Activated CD4-positive, alpha-beta T cell treated with anti-CD3 and anti-CD28 coated beads, Interleukin-2, amount 50 U/mL, for 4 hours (primary cell): ENCODE measurements around the gene TOMM40.
"Not testable (repeated sequence)": the region's sequence is repeated elsewhere in the genome, so short reads cannot be mapped to it uniquely, and the experiment has no call there.

Experiments
- DNase-seq, 2 experiments: peaks; one replicate each; pipeline ENCODE4 v3.0.0-alpha.2; 2020

TOMM40 gene

DNA sequence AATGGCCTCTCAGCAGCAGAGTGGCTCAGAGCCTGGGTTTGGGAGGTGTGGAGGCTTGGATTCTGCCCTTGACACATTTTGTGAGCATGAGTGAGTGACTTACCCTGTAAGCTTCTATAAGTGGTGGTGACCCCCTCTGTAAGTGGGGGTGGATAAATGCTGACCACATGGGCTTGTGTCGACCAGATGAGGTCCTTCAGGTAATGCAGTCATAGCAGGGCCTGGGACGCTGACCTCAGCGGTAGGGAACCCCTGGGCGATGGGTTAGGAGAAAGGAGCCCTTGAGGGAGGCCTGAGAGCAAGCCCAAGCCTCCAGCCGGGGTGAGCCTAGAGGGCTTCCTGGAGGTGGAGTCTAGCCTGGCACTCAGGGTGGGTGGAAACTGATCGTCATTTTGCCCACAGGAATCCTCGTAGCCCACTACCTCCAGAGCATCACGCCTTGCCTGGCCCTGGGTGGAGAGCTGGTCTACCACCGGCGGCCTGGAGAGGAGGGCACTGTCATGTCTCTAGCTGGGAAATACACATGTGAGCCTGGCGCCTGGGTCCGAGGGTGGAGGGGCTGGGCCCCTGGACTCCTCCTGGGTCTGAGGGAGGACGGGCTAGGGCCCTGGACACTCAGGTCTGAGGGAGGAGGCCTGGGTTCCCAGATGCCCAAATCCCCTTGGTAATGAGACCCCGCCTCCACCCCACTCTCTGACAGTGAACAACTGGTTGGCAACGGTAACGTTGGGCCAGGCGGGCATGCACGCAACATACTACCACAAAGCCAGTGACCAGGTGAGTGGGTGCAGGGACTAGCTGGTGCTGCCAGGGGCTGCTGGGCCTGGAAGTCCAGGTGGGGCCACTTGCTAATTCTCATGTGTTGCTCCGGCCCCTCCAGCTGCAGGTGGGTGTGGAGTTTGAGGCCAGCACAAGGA is 9.5 kb downstream of the TOMM40 start:
- DNase-seq = no peak

DNA sequence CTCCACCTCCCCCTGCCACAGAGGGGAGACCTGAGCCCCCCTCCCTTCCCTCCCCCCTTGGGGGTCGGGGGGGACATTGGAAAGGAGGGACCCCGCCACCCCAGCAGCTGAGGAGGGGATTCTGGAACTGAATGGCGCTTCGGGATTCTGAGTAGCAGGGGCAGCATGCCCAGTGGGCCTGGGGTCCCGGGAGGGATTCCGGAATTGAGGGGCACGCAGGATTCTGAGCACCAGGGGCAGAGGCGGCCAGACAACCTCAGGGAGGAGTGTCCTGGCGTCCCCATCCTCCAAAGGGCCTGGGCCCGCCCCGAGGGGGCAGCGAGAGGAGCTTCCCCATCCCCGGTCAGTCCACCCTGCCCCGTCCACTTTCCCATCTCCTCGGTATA is 12.2 kb downstream of the TOMM40 start:
- DNase-seq = no peak

DNA sequence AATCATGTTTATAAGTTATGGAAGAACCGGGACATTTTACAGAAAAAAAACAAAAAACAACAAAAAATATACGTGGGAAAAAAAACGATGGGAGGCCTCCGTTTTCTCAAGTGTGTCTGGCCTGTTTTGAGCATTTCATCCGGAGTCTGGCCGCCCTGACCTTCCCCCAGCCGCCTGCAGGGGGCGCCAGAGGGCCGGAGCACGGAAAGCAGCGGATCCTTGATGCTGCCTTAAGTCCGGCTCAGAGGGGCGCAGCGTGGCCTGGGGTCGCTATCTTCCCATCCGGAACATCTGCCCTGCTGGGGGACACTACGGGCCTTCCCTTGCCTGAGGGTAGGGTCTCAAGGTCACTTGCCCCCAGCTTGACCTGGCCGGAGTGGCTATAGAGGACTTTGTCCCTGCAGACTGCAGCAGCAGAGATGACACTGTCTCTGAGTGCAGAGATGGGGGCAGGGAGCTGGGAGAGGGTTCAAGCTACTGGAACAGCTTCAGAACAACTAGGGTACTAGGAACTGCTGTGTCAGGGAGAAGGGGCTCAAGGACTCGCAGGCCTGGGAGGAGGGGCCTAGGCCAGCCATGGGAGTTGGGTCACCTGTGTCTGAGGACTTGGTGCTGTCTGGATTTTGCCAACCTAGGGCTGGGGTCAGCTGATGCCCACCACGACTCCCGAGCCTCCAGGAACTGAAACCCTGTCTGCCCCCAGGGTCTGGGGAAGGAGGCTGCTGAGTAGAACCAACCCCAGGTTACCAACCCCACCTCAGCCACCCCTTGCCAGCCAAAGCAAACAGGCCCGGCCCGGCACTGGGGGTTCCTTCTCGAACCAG is 12.8 kb downstream of the TOMM40 start:
- peak; percentile 60 to 66 for DNase-seq

DNA sequence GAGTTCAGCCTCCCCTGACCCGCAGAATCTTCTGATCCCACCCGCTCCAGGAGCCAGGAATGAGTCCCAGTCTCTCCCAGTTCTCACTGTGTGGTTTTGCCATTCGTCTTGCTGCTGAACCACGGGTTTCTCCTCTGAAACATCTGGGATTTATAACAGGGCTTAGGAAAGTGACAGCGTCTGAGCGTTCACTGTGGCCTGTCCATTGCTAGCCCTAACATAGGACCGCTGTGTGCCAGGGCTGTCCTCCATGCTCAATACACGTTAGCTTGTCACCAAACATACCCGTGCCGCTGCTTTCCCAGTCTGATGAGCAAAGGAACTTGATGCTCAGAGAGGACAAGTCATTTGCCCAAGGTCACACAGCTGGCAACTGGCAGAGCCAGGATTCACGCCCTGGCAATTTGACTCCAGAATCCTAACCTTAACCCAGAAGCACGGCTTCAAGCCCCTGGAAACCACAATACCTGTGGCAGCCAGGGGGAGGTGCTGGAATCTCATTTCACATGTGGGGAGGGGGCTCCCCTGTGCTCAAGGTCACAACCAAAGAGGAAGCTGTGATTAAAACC is 13.5 kb downstream of the TOMM40 start:
- no peak for DNase-seq

DNA sequence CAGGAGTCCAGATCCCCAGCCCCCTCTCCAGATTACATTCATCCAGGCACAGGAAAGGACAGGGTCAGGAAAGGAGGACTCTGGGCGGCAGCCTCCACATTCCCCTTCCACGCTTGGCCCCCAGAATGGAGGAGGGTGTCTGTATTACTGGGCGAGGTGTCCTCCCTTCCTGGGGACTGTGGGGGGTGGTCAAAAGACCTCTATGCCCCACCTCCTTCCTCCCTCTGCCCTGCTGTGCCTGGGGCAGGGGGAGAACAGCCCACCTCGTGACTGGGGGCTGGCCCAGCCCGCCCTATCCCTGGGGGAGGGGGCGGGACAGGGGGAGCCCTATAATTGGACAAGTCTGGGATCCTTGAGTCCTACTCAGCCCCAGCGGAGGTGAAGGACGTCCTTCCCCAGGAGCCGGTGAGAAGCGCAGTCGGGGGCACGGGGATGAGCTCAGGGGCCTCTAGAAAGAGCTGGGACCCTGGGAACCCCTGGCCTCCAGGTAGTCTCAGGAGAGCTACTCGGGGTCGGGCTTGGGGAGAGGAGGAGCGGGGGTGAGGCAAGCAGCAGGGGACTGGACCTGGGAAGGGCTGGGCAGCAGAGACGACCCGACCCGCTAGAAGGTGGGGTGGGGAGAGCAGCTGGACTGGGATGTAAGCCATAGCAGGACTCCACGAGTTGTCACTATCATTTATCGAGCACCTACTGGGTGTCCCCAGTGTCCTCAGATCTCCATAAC is 14.5 kb downstream of the TOMM40 start, which contains the start of gene APOE:
Gene APOE (plus strand): TSS at position 360 of the 724 bp plus-strand sequence. CDS start 829 bp downstream, outside the sequence.
- no peak for DNase-seq

DNA sequence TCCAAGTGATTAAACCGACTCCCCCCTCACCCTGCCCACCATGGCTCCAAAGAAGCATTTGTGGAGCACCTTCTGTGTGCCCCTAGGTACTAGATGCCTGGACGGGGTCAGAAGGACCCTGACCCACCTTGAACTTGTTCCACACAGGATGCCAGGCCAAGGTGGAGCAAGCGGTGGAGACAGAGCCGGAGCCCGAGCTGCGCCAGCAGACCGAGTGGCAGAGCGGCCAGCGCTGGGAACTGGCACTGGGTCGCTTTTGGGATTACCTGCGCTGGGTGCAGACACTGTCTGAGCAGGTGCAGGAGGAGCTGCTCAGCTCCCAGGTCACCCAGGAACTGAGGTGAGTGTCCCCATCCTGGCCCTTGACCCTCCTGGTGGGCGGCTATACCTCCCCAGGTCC is 16.6 kb downstream of the TOMM40 start:
- DNase-seq = no peak

DNA sequence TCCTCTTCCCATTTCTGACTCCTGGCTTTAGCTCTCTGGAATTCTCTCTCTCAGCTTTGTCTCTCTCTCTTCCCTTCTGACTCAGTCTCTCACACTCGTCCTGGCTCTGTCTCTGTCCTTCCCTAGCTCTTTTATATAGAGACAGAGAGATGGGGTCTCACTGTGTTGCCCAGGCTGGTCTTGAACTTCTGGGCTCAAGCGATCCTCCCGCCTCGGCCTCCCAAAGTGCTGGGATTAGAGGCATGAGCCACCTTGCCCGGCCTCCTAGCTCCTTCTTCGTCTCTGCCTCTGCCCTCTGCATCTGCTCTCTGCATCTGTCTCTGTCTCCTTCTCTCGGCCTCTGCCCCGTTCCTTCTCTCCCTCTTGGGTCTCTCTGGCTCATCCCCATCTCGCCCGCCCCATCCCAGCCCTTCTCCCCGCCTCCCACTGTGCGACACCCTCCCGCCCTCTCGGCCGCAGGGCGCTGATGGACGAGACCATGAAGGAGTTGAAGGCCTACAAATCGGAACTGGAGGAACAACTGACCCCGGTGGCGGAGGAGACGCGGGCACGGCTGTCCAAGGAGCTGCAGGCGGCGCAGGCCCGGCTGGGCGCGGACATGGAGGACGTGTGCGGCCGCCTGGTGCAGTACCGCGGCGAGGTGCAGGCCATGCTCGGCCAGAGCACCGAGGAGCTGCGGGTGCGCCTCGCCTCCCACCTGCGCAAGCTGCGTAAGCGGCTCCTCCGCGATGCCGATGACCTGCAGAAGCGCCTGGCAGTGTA is 17.2 kb downstream of the TOMM40 start:
- no peak for DNase-seq

DNA sequence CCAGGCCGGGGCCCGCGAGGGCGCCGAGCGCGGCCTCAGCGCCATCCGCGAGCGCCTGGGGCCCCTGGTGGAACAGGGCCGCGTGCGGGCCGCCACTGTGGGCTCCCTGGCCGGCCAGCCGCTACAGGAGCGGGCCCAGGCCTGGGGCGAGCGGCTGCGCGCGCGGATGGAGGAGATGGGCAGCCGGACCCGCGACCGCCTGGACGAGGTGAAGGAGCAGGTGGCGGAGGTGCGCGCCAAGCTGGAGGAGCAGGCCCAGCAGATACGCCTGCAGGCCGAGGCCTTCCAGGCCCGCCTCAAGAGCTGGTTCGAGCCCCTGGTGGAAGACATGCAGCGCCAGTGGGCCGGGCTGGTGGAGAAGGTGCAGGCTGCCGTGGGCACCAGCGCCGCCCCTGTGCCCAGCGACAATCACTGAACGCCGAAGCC is 17.8 kb downstream of the TOMM40 start:
- DNase-seq = no peak

DNA sequence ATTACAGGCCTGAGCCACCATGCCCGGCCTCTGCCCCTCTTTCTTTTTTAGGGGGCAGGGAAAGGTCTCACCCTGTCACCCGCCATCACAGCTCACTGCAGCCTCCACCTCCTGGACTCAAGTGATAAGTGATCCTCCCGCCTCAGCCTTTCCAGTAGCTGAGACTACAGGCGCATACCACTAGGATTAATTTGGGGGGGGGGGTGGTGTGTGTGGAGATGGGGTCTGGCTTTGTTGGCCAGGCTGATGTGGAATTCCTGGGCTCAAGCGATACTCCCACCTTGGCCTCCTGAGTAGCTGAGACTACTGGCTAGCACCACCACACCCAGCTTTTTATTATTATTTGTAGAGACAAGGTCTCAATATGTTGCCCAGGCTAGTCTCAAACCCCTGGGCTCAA is 18.7 kb downstream of the TOMM40 start:
- no peak for DNase-seq

DNA sequence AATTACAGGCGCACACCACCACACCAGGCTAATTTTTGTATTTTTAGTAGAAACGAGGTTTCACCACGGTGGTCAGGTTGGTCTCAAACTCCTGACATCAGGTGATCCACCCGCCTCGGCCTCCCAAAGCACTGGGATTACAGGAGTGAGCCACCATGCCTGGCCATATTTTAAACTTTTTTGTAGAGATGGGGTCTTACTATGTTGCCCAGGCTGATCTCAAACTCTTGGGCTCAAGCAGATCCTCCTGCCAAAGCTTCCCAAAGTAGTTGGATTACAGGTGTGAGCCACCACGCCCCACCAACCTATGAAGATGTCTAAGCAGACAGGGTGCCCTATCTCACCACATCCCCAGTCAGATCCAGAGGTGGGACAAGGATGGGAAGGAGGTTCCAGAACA is 20.8 kb downstream of the TOMM40 start:
- not testable (repeated sequence) for DNase-seq

DNA sequence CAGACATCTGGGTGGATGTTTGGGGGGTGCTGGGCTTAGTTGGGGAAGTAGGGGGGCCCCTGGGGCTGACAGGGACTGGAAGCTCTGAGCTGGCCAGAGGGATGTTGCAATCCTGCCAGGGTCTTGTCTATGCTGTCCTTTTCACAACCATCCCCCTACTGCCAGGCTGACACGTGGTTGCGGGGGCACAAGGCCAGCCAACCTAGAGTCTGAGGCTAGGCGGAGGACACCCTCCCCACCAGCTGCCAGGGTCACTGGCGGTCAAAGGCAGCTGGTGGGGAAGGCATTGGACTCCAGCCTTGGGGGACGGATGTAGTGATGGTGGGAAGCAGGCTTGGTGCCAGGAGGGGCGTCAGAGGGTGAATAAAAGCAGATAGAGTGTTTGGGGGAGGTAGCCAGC is 21.8 kb downstream of the TOMM40 start:
- no peak for DNase-seq

DNA sequence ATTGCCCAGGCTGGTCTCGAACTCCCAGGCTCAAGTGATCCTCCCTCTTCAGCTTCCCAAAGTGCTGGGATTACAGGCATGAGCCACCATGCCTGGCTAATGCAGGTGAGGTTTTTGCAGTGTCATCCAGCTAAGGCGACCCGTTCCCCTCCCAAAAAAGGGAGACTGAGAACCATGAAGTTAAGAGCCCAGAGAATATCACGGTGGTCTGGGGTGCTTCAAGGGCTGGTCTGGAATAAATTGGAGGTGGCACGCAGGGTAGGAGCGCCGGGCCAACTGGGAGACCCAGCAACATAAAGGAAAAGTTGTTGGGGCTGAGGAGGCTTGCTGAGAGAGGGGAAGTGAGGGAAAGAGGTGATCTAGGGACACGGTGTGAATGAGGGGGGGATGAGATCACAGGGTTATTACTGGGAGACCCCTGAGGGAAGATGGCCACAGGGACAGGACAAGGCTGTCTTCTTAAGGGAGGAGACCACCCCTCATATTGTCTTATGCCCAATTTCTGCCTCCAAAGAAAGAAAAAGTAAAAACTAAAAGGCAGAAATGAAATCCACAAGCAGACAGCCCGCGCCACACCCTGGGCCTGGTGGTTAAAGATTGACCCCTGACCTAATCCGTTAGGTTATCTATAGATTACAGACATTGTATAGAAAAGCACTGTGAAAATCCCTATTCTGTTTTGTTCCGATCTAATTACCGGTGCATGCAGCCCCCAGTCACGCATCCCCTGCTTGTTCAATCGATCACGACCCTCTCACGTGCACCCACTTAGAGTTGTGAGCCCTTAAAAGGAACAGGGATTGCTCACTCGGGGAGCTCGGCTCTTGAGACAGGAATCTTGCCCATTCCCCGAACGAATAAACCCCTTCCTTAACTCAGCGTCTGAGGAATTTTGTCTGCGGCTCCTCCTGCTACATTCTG is 22.7 kb downstream of the TOMM40 start:
- not testable (repeated sequence) for DNase-seq

DNA sequence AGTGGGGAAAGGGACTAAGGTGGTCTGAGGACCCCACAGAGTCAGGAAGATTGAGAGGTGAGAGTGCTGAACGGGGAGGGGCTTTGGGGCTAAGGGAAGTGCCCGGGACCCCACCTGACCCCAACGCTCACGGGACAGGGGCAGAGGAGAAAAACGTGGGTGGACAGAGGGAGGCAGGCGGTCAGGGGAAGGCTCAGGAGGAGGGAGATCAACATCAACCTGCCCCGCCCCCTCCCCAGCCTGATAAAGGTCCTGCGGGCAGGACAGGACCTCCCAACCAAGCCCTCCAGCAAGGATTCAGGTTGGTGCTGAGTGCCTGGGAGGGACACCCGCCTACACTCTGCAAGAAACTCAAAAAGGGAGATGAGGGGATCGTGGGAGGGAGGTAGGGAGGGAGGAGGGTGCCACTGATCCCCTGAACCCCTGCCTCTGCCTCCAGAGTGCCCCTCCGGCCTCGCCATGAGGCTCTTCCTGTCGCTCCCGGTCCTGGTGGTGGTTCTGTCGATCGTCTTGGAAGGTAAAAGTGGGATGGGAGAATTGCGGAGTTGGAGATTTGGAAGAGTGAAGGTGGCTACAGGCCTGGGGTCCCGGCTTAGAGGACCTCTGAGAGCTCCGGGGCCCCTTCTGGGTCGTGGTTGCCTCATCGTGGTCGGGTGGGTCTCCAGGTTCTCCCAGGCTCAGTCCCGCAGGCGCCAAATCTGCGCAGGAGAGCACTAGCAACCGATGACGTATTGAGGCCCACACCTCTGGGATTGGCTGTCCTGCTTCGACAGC is 23.6 kb downstream of the TOMM40 start, which contains the start of gene APOC1:
Gene APOC1 (plus strand): TSS at position 176 of the 774 bp plus-strand sequence. CDS start 284 bp downstream, at position 460.
- peak; percentile 68 to 69 for DNase-seq

DNA sequence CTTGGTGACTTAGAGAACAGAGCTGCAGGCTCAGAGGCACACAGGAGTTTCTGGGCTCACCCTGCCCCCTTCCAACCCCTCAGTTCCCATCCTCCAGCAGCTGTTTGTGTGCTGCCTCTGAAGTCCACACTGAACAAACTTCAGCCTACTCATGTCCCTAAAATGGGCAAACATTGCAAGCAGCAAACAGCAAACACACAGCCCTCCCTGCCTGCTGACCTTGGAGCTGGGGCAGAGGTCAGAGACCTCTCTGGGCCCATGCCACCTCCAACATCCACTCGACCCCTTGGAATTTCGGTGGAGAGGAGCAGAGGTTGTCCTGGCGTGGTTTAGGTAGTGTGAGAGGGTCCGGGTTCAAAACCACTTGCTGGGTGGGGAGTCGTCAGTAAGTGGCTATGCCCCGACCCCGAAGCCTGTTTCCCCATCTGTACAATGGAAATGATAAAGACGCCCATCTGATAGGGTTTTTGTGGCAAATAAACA is 33.2 kb downstream of the TOMM40 start:
- DNase-seq = no peak

DNA sequence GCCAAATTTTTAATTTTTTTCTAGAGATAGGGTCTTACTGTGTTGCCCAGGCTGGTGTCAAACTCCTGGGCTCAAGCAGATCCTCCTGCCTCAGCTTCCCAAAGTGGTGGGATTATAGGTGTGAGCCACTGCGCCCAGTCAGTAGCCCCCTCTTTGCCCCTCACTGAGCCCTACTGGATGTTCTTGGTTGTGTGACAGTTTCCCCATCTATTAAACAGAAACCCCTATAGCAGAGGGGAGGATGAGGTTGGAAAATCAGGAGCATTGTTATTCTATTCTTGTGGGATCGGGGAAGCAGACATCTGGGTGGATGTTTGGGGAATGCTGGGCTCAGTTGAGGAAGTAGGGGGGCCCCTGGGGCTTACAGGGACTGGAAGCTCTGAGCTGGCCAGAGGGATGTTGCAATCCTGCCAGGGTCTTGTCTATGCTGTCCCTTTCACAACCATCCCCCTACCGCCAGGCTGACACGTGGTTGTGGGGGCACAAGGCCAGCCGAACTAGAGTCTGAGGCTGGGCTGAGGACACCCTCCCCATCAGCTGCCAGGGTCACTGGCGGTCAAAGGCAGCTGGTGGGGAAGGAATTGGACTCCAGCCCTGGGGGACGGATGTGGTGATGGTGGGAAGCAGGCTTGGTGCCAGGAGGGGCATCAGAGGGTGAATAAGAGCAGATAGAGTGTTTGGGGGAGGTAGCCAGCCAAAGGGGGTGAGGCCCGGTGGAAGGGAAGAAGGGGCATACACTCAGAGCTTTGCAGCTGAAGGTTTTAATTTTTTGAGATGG is 34.2 kb downstream of the TOMM40 start:
- DNase-seq = no peak

DNA sequence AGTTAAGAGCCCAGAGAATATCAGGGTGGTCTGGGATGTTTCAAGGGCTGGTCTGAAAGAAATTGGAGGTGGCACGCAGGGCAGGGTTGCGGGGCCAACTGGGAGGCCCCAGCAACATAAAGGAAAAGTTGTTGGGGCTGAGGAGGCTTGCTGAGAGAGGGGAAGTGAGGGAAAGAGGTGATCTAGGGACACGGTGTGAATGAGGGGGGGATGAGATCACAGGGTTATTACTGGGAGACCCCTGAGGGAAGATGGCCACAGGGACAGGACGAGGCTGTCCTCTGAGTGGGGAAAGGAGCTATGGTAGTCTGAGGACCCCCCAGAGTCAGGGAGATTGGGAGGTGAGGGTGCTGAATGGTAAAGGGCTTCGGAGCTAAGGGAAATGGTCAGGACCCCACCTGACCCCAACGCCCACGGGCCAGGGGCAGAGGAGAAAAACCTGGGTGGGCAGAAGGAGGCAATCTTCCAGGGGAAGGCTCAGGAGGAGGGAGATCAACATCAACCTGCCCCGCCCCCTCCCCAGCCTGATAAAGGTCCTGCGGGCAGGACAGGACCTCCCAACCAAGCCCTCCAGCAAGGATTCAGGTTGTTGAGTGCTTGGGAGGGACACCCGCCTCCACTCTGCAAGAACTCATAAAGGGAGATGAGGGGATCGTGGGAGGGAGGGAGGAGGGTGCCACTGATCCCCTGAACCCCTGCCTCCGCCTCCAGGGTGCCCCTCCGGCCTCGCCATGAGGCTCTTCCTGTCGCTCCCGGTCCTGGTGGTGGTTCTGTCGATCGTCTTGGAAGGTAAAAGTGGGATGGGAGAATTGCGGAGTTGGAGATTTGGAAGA is 35.4 kb downstream of the TOMM40 start:
- not testable (repeated sequence) for DNase-seq

DNA sequence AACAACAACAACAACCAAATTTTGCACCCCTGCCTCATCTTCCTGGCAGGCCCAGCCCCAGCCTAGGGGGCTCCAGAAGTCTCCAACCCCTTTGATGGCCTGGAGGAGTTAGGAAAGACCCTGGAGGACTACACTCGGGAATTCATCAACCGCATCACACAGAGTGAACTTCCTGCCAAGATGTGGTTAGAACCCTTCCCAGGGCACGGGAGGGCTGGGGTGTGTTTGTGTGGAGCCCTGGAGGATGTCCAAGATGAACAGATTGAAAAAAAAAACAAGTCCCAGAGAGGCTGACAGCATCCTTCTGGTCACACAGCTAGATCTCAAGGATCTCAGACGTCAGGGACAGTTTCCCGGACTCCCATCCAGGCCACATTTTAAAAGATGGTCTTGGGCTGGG is 36.7 kb downstream of the TOMM40 start:
- no peak for DNase-seq

DNA sequence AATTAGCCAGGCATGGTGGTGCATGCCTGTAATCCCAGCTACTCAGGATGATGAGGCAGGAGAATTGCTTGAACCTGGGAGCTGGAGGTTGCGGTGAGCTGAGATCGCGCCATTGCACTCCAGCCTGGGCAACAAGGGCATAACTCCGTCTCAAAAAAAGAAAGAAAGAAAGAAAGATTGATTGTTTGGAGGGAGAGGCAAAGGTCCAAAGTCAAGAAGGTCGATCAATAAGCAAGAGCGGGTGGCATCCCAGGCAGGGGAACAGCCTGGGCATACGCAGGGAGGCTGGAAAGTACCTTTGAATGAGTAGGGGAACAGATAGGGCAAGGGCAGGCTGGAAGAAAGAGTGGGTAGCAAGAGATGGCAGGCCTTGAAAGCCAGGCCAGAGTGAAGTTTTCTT is 39.0 kb downstream of the TOMM40 start:
- DNase-seq = no peak
